SIG-M5 (cell line): Measurements from ENCODE around the gene RAVER1.

Experiments used
- DNase-seq: peaks from one replicate; lab custom pipeline; 2025; lab: John Stamatoyannopoulos, UW

Gene RAVER1

DNA sequence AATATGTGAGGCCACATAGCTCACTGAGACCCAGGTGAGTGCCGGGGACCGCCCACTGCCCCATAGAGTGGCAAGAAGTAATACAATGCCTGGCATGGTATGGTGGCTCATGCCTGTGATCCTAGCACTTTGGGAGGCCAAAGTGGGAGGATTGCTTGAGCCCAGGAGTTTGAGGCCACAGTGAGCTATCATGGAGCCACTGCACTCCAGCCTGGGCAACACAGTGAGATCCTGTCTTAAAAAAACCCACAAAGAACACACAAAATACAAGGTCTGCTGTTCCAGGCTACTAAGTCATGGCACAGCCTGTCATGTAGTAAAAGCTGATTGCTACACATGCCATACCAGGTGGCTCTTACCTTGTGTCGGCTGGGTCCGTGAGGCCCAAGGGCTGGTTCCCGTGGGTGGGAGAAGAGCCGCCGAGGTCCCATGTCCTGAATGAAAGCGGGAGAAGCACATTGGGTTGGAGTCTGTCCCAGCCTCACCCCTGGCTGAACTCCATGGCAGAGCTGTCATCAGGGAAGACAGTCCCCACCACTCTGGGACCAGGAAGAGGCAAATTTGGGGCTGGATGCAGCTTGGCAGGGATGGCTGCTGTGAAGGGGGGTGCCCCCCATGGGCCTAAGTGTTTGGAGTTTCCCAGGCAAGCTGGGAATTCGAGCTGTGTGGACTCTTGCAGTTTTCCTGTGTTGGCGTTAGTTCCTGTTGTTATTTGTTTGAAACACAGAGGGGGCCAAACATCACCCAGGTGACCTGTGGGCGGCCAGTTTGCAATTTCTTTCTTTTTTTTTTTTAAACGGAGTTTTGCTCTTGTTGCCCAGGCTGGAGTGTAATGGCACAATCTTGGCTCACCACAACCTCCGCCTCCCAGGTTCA is 14.3 kb downstream of the RAVER1 start:
- no peak for DNase-seq

DNA sequence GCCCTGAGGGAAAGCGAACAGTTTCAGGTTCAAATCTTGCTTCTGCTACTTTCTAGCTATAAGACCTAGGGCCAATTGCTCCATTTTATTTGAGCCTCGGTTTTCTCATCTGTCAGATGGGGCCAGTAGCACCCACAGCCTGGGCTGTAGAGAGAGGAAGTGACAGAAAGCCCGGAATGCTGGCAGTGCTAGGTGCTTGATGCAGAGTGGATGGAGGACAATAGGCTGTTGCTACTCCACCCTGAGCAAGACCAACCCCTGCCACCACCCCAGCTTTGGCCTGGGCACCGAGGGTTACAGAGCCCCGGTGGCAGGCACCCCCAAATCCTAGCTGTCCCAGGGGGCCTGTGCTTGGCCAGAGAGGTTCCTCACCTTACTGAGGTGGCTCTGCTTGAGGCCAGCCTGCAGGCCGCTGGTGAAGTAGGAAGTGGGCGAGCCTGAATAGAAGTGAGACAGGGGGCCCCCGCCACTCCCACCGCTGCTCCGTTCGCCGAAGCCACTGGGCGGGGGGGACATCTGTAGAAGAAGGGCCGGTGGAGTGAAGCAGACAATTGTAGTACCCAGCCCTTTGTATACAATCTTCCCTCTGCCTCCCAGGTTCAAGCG is 15.4 kb downstream of the RAVER1 start:
- DNase-seq, result no peak

DNA sequence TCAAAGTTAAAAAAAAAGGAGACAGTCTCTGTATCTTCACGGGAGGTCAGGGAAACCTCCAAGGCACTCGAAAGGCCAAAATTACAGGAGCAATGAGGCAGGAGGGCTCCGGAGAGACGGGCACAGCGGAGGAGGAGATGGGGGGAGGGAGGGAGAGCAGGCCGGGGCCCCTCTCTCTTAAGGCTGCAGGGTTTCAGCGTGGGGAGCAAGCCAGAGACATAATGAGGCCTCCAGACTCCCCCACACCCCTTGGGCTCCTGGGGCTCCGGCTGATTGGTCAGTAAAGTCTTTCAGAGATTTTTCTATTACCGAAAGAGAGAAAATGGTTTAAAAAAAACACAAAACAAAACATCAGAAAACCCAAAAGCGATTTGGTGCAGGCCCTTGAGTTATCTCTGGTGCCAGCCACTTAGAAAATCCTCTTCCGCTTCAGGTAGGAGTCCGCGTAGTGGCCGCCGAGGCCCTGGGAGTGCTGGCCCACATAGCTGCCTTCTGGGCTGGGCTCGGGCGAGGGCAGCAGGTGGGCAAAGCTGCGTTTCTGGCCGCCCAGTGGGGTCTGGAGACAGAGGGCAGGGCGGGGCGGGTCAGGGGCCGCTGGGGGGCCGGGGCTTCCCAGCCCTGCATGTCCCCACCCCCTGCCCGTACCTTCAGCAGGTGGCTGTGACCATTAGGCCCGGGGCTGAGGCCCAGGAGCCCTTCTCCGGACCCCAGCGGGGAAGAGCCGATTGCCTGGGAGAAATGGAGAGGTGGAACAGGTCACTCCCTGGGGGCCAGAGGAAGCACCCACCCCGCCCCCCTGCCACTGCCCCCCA is 16.1 kb downstream of the RAVER1 start:
- DNase-seq, result no peak

DNA sequence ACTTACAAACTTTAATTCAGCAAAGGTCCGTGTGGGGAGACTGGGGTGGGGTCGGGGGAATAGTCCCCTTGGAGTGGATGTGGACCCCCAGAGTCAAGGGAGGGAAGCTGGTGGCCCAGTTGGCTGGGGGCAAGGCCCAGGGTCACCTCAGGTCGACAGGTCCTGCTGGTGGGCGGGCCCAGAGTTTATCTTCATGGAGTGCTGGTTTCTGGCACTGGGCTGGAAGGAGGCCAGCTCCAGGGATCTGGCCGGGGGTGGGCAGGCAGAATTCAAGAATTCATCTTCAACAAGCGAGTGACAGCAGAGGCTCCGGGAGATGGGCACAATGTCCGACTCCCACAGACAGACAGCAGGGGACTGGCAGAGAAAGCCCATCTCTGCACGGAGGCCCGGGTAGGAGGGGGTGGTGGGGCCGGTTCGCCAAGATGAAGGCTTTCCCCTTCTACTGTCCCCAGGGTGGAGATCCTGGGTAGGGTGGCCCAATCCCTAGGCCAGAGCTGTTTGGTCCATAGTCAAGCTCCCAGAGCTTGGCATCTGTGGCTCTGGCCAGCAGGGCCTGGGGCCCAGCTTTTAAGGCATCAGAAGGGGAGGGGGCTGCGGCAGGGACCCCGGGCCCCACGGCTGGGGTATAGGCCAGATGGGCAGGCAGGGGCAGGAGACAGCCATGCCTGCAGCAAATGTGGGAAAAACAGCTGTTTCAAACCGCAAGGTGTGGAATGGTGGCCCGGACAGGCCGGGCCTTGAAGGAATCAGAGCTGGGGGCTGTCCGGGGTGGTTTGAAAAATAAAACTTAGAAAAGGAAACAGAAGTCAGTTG is 16.9 kb downstream of the RAVER1 start:
- DNase-seq, result no peak

DNA sequence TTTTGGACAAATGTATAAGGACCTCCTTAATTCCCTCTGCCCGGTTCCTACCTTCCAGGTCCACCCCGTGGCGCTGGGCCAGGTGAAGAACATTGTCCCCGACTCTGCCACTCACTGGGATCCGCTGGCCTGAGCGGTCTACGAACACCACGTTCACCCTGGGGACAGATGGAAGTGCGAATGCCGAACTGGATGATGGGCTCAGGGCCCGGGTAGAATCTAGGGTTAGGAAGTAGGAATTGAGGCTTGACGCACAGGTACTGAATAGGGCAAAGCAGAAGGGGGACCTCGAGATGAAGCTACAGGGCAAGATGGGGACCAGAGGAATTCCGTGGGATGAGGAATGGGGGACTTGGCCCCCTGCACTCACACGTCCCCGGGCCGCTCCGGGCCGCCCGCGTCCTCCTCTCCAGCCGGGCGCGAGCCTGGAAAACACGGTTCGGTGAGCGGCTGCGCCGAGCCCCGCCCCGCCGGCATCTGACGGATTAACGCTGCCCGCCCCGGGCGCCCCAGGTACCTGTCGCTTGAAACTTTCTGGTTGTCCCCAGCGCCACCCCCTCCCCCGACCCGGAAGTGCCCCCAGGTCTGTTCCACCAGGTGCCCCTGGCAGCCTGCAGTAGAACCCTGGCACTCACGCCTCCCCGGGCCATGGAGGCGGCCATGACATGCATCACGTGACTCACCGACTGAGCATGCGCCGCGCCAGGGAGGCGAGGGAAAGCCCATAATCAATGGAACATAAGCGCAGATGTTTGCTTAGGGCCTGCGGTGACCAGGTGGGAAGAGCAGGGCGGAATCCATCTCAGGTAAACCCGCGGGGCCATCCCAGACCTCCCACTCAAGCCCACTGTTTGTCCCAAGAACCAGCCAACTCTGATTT is 17.8 kb downstream of the RAVER1 start, which contains the start of gene FDX2:
Gene FDX2 (minus strand): TSS at position 681 of the 880 bp plus-strand sequence. CDS start 19 bp downstream, at position 662.
- no peak for DNase-seq

DNA sequence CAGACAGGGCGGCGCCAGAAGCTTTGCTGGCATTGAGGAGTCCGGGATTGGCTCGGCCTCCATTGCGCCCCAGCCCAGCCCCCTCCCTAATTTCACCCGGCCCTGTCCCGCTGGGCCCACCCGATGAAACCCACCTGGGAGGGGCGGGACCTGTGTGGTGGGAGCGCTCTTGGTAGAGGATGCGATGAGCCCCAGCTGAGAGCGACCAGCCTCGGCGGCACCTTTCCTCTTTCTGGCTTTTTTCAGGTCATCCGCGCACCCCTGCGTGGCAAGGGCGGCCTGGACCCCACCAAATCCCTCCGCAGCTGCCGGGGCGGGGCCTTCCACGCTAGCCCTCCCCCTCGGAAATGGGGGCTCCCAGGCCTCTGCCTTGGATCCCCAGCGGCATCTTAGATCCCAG is 23.9 kb downstream of the RAVER1 start, which contains the start of gene ZGLP1:
Gene ZGLP1 (minus strand): TSS at position 393 of the 400 bp plus-strand sequence.
- DNase-seq, result no peak

DNA sequence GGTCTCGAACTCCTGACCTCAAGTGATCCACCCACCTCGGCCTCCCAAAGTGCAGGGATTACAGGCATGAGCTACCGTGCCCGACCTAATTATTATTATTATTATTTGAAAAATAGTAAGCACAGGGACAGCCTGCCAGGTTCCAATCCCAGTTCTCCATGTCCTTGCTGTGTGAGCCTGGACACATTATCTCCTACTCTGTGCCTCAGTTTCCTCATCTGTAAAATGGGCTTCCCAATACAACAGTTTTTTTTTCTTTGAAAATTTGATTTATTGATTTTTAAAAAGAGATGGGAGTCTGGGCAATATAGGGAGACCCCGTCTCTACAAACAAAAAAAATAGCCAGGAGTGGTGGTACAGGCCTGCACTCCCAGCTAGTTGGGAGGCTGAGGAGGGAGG is 27.0 kb downstream of the RAVER1 start:
- DNase-seq, result no peak

DNA sequence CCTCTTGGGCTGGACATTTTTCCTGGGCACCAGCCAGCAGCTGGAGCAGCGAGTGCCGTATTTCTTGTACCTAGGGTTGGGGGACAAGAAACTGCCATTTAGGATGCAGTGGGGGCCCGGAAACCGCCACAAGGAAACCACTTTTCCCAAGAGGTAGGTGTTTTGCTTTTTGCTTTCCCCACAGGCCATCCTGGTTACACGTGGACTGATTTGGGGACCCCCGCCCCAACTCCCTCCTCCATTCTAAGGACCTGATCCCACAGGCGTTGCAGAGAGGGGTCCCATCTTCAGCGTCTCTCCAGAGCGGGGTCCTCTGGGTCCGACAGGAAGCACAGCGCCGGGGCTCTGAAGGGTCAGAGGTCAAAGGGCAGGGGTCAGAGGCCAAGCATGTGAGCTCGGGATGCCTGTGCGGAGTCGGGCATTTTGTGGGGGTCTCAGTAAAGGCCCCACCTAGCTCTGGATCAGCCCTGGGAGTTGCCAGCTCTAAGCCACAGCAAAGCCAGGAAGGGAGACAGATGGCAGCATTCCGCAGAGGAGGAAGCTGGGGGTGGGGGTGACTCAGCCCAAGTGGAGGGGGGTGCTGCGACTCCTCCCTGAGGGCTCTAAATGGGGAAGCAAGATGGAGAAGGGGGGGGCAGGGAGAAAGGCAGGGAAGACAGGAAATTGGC is 28.1 kb downstream of the RAVER1 start:
- no peak for DNase-seq

DNA sequence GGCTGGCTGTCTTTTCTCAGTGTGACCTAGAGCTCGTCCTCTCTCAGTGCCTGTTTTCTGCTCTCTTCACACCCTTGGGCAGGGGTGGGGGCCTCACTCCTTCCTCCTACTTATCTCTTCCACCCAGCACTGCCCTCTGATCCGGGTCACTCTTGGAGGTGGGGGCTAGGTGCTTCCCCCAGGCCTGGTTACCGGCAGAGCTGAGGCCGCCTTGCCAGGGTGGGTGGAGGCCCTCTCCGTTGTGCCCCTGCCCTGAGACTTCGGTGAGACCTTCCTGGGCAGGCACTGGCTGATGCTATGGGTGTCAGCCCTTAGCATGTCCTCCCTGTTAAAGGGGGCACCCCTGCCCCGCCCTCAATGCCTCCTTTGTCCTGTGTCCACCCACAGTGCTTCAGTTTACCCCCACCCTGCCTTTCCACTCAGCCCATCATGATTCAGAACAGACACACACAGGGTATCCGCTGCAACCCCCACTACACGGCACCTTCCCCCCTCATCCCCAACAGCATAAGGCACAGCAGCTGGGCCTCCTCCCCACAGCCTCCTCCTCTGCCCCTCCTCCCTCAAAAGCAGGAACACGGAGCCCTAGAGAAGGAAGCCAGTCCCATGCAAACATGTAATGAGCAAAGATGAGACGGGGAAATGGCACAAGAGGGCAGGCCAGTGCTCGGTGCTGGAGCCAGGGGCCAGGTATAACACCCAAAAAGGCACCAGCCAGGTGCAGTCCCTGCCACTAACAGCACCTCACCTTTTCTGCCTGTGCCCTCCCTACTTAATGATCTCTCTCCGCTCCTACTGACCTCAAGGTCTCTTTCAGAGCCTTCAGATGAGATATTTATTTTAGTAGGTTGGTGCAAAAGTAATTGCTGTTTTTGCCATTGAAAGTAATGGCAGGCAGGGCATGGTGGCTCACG is 33.5 kb downstream of the RAVER1 start:
- no peak for DNase-seq

DNA sequence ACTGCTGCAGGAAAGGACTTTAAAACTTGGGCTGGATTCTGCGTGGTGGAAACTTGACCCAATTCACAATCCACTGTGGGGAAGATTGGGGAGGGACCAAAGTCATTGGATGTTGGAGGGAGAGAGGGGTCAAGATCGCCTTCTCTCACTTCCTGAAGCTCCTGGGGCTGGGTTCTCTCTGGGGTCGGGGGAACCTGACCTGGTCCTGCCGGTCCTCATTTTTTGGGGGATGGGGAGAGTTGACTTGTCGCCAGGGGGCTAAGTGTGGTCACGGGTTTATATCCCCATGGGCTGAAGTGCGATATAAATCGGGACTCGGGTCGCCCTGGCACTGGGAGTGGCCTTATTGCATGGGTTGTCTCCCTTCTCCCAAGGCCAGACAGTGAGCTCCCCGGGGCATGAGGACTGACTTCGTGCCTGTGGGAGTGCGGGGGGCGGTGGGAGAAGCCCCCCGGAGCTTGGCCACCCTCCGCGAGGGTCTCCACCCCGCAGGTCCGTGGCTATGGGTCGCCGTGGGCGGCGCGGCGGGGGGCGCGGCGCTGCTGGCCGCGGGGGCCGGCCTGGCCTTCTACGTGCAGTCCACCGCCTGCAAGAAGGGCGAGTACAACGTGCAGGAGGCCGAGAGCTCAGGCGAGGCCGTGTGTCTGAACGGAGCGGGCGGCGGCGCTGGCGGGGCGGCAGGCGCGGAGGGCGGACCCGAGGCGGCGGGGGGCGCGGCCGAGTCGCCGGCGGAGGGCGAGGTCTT is 37.3 kb downstream of the RAVER1 start:
- DNase-seq, result no peak

DNA sequence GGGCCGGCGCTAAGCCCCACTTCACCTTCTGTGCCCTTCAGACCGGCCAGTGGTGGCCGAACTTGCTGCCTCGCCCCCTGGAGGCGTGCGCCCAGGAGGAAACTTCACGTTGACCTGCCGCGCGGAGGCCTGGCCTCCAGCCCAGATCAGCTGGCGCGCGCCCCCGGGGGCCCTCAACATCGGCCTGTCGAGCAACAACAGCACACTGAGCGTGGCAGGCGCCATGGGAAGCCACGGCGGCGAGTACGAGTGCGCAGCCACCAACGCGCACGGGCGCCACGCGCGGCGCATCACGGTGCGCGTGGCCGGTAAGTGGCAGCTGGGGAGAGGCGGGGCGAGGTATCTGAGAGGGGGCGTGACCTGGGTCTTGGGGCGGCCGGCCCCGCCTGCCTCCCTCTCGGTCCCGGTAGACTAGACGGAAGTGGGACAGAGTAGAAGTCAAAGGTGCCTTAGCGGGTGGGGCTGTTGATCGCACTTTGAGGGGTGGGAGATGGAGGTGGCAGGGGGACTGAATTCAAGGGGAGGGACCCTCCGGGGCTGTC is 38.0 kb downstream of the RAVER1 start:
- DNase-seq, result no peak

DNA sequence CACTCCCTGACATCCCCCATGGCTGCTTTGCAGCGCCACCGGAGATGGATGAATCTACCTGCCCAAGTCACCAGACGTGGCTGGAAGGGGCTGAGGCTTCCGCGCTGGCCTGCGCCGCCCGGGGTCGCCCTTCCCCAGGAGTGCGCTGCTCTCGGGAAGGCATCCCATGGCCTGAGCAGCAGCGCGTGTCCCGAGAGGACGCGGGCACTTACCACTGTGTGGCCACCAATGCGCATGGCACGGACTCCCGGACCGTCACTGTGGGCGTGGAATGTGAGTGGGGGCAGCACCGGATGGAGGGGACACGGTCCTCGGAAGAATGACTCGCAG is 39.0 kb downstream of the RAVER1 start:
- DNase-seq, result no peak

DNA sequence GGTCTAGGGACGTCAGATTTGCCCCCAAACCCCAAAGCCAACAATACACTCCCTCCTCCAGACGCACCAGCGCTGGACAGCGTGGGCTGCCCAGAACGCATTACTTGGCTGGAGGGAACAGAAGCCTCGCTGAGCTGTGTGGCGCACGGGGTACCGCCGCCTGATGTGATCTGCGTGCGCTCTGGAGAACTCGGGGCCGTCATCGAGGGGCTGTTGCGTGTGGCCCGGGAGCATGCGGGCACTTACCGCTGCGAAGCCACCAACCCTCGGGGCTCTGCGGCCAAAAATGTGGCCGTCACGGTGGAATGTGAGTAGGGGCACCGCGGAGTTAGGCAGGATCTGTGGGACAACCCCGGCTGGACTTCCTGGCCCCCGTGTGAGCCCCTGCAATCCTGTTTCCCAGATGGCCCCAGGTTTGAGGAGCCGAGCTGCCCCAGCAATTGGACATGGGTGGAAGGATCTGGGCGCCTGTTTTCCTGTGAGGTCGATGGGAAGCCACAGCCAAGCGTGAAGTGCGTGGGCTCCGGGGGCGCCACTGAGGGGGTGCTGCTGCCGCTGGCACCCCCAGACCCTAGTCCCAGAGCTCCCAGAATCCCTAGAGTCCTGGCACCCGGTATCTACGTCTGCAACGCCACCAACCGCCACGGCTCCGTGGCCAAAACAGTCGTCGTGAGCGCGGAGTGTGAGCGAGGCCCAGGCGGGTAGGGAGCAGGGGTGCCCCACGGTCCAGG is 39.5 kb downstream of the RAVER1 start:
- no peak for DNase-seq

DNA sequence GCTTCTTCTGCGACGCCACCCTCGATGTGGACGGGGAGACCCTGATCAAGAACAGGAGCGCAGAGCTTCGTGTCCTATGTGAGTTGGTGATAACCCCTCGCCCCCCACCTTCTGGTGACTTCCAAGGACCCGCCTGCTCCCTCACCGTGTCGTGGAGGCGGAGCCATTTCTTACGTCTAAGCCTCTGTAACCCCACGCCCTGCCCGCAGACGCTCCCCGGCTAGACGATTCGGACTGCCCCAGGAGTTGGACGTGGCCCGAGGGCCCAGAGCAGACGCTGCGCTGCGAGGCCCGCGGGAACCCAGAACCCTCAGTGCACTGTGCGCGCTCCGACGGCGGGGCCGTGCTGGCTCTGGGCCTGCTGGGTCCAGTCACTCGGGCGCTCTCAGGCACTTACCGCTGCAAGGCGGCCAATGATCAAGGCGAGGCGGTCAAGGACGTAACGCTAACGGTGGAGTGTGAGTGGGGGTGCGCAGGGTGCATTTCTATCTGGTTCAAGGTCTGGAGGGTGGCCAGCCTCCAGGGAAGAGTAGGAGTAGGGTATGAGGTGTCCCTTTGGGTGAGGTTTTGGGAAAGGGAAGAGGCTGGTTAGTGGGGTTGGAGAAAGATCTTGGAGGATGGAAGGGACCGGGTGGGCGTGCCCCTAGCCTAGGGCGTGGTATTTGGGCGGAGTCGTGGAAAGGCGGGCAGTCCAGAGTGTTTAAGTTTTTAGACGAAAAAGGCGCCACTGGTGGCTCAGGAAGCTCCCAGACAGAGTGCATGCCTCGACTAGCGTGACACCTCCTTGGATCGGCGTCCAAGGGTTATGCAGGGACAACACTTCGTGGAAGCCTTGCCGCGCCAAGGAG is 40.3 kb downstream of the RAVER1 start:
- DNase-seq, result no peak

DNA sequence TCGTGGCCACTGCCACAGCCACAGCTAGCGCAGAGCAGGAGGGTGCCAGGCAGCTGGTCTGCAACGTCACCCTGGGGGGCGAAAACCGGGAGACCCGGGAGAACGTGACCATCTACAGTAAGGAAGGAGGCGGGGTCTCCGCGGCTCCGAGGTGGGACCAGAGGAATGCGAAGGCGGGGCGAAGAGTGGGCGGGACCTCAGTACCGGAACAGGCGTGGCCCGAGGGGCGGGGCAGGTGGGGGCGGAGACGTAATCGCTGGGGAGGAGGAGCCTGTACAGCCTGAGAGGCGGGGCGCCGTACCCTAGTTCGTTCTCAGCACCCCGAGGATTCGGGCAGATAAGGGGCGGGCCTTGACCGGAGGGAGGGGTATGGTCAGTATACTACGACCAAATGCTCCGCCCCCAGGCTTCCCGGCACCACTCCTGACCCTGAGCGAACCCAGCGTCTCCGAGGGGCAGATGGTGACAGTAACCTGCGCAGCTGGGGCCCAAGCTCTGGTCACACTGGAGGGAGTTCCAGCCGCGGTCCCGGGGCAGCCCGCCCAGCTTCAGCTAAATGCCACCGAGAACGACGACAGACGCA is 41.0 kb downstream of the RAVER1 start:
- no peak for DNase-seq

DNA sequence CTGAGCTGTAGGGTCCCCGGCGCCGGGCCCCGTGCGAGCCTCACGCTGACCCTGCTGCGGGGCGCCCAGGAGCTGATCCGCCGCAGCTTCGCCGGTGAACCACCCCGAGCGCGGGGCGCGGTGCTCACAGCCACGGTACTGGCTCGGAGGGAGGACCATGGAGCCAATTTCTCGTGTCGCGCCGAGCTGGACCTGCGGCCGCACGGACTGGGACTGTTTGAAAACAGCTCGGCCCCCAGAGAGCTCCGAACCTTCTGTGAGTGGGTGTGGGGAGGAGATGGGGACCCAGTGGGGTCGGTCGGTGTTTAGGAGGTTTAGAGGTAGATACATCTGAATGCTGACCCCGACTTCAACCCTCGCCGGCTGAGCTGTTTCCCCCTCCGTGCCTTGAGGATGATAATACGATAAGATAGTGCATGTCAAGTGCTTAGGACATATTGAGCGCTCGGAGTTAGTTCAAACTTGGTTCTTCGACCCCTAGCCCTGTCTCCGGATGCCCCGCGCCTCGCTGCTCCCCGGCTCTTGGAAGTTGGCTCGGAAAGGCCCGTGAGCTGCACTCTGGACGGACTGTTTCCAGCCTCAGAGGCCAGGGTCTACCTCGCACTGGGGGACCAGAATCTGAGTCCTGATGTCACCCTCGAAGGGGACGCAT is 41.6 kb downstream of the RAVER1 start:
- no peak for DNase-seq
